ENCODE results near the gene BCAS3.

DNA sequence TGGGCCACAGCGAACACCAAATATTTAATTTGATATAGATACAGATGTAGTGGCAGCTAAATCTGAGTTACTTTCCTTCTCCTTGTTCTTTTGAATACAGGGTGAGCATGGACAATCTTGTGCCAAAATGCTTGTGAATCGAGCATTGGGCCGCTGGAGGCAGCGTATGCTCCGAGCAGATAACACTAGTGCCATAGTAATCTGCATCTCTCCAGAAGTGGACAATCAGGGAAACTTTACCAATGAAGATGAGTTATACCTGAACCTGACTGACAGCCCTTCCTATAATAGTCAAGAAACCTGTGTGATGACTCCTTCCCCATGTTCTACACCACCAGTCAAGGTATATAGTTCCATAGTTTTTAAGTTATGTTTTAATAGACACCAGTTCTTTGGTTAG is 21.2 kb upstream of the BCAS3 start:
- TF ChIP-seq EZH2 (IDR thresholded peaks at IDR 0.05; ENCODE audit: borderline replicate concordance, low read length), result no peak
- TF ChIP-seq, protein P1, sequence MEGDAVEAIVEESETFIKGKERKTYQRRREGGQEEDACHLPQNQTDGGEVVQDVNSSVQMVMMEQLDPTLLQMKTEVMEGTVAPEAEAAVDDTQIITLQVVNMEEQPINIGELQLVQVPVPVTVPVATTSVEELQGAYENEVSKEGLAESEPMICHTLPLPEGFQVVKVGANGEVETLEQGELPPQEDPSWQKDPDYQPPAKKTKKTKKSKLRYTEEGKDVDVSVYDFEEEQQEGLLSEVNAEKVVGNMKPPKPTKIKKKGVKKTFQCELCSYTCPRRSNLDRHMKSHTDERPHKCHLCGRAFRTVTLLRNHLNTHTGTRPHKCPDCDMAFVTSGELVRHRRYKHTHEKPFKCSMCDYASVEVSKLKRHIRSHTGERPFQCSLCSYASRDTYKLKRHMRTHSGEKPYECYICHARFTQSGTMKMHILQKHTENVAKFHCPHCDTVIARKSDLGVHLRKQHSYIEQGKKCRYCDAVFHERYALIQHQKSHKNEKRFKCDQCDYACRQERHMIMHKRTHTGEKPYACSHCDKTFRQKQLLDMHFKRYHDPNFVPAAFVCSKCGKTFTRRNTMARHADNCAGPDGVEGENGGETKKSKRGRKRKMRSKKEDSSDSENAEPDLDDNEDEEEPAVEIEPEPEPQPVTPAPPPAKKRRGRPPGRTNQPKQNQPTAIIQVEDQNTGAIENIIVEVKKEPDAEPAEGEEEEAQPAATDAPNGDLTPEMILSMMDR (IDR thresholded peaks at IDR 0.05; ENCODE audit: low read length), result no peak

Data from OCI-LY1 (cell line).